HCT116 (cell line): ENCODE results near the gene CDK8.

Experiments
- POLR2AphosphoS5 ChIP-seq: IDR thresholded peaks from 2 replicates; pipeline ENCODE4 v1.6.1; 2011; ENCODE audit warnings: mild to moderate bottlenecking, low read depth, low read length, moderate library complexity
- TF ChIP-seq, protein P1 (sequence below), 3 experiments: fragments of 200-600 bp in 1 of 3; sonication (generic) in 1 of 3; IDR thresholded peaks in 2 of 3; conservative IDR thresholded peaks in 1 of 3; 2 replicates each; pipeline ENCODE4 v1.5.1; 2012 to 2017; ENCODE audit warnings: low read depth in 2 of 3, low read length in 2 of 3, antibody characterized with exemption in 1 of 3, borderline replicate concordance in 1 of 3, control low read depth in 1 of 3, mild to moderate bottlenecking in 1 of 3, mixed read lengths in 1 of 3, mixed run types in 1 of 3, moderate library complexity in 1 of 3; ENCODE audit not compliant: insufficient read depth in 1 of 3

DNA sequence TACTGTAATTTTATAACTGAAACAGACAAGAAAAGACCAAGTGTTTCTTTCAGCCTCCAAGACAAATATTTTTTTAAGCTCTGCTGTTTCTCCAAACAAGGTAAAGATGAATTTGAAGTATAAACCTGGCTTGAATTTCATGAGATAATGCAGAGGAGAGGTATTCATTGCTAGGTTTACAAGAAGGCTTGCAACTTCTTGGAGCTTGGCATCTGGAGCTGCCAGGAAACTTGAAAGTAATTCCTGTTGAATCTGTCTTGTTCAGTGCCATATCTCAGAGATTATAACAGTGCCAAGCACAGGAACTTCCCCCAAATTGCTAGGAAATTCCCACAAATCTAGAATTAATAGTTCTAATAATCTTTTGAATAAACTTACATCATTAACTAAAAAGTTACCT, 70.9 kb downstream of the CDK8 start:
- TF ChIP-seq, protein P1, sequence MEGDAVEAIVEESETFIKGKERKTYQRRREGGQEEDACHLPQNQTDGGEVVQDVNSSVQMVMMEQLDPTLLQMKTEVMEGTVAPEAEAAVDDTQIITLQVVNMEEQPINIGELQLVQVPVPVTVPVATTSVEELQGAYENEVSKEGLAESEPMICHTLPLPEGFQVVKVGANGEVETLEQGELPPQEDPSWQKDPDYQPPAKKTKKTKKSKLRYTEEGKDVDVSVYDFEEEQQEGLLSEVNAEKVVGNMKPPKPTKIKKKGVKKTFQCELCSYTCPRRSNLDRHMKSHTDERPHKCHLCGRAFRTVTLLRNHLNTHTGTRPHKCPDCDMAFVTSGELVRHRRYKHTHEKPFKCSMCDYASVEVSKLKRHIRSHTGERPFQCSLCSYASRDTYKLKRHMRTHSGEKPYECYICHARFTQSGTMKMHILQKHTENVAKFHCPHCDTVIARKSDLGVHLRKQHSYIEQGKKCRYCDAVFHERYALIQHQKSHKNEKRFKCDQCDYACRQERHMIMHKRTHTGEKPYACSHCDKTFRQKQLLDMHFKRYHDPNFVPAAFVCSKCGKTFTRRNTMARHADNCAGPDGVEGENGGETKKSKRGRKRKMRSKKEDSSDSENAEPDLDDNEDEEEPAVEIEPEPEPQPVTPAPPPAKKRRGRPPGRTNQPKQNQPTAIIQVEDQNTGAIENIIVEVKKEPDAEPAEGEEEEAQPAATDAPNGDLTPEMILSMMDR (IDR thresholded peaks at IDR 0.05 in 2 of 3, conservative IDR thresholded peaks at IDR 0.05 in 1 of 3; ENCODE audit: borderline replicate concordance in 1 of 3, insufficient read depth in 1 of 3, low read depth in 2 of 3, low read length in 2 of 3): no peak
- TF ChIP-seq POLR2AphosphoS5: no peak
